Epithelial cell of proximal tubule (primary cell): ENCODE measurements around the gene GRN. TPM values are rescaled to one million over a fixed set of nuclear protein-coding genes. Genes with fewer than 3 reads are reported as not detected.
"Not testable (repeated sequence)": the region's sequence is repeated elsewhere in the genome, so short reads cannot be mapped to it uniquely, and the experiment has no call there.

ENCODE experiments used
- DNase-seq: peaks from one replicate; pipeline ENCODE4 v3.0.0-alpha.2; 2011; ENCODE audit warnings: low read depth
- H3K4me3 ChIP-seq: 2 replicates; pipeline ENCODE4 v1.5.1; 2011; ENCODE audit warnings: low read depth, mild to moderate bottlenecking, low read length
- total RNA-seq: library from RNA; depleted of rRNA; stranded (reverse); fragments of >200 nt; gene quantifications from 2 replicates; pipeline ENCODE4 v1.2.3, GENCODE V29; 2015
- TF ChIP-seq, protein P1 (sequence below): conservative IDR thresholded peaks from 2 replicates; pipeline ENCODE4 v1.5.1; 2012; ENCODE audit warnings: low read depth, mild to moderate bottlenecking, low read length

The GRN gene
- total RNA-seq, 1 donor from 2014 or later: 567 TPM

DNA sequence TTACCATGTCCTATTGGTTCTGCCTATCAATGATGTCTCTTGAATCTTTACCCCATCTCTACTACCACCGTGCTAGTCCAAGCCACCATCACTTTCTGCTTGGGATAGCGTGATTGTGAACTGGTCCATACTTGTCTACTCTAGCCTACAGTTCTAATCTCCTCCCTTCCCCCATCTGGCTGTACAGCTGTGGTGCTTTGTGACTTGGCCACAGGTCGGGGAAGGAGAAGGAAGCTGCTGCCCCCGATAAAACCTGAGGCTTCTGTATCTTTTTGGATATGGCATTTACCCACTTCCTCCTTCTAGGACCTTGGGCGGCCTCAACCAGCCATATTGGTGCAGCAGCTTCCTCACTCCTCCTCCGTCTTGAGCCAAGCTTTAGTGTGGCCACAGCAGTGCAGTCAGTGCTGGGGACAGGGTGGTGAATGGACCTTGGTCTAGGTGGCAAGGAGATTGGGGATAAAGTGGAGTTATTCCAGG is 44.7 kb downstream of the GRN start:
- DNase-seq: no peak
- no peak overlapping the region for H3K4me3 ChIP-seq
- TF ChIP-seq, protein P1, sequence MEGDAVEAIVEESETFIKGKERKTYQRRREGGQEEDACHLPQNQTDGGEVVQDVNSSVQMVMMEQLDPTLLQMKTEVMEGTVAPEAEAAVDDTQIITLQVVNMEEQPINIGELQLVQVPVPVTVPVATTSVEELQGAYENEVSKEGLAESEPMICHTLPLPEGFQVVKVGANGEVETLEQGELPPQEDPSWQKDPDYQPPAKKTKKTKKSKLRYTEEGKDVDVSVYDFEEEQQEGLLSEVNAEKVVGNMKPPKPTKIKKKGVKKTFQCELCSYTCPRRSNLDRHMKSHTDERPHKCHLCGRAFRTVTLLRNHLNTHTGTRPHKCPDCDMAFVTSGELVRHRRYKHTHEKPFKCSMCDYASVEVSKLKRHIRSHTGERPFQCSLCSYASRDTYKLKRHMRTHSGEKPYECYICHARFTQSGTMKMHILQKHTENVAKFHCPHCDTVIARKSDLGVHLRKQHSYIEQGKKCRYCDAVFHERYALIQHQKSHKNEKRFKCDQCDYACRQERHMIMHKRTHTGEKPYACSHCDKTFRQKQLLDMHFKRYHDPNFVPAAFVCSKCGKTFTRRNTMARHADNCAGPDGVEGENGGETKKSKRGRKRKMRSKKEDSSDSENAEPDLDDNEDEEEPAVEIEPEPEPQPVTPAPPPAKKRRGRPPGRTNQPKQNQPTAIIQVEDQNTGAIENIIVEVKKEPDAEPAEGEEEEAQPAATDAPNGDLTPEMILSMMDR: no peak

DNA sequence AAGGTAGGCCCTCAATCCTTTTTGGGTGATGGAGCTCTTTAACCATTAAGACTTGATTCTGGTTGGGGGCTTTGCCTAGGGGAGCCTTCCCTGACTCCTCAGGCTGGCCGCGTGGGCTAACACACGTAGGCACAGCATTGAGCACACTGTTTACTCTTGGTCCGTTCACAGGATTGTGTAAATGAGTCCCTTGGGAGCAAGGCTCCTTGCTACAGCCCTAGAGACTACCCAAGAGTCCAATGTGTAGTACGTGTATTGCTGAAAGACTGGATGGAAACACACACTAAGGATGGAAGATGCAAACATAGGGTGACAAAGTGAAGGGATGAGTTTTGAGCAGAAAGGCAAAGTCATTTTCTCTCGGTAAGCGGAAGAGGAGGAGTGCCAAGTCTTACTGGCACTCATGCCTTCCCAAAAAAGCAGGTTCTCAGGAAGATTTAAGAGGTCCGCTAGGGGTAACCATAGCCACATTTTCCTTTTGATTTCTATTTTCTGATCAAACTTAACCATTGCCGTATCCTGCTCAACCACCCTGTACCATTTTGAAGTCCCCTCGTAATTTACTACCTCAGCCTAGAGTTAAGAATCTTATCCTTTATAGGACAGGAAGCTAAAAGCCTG is 45.3 kb downstream of the GRN start:
- H3K4me3 ChIP-seq: no peak overlapping the region
- DNase-seq: no peak
- TF ChIP-seq, protein P1: no peak

- not testable (repeated sequence) for H3K4me3 ChIP-seq, DNase-seq
Measured at GRCh38 chr17:44394112-44394511, 49.0 kb downstream of the GRN start.

DNA sequence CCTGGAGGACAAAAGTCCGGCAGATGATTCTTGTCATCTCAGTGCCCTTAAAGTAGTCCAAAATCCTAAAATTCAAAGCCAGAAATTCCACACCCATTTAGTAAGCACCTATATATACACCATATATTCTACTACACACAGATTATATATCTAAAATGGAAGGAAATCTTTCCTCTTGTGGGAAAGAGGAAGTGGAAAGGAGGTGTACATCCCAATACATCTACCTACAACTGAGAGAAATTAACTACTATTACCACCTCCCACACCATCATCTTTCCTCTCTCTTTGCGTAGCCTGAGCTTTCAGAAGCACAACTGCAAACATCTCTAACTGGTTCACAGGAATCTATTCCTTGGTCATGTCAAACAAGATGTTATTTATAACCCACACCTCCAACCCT is 49.7 kb downstream of the GRN start:
- TF ChIP-seq, protein P1: no peak
- H3K4me3 ChIP-seq: no peak overlapping the region
- no peak for DNase-seq

DNA sequence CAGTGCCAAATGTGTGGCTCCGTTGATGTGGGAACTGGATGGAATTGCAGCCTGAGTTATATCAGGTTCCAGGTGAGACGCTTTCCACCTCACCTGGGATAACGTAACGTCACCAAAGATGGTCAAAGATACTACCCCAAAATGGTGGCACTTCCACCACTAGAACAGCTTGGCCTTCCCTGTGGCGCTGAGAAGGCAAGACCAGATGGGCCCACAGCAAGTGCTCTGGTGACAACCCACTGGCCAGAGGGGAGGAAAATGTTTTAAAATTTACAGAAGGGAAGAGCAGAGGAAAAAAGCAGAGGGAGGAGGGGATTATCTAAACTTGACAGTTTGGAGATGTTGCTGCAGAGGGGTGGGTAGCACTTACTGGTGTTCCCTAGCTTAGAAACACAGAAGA is 51.8 kb downstream of the GRN start:
- TF ChIP-seq, protein P1: no peak
- no peak overlapping the region for H3K4me3 ChIP-seq
- DNase-seq: no peak

GRCh38 chr17:44397479-44398440 is 52.7 kb downstream of the GRN start:
- DNase-seq: no peak
- TF ChIP-seq, protein P1: no peak
- no peak overlapping the region for H3K4me3 ChIP-seq

DNA sequence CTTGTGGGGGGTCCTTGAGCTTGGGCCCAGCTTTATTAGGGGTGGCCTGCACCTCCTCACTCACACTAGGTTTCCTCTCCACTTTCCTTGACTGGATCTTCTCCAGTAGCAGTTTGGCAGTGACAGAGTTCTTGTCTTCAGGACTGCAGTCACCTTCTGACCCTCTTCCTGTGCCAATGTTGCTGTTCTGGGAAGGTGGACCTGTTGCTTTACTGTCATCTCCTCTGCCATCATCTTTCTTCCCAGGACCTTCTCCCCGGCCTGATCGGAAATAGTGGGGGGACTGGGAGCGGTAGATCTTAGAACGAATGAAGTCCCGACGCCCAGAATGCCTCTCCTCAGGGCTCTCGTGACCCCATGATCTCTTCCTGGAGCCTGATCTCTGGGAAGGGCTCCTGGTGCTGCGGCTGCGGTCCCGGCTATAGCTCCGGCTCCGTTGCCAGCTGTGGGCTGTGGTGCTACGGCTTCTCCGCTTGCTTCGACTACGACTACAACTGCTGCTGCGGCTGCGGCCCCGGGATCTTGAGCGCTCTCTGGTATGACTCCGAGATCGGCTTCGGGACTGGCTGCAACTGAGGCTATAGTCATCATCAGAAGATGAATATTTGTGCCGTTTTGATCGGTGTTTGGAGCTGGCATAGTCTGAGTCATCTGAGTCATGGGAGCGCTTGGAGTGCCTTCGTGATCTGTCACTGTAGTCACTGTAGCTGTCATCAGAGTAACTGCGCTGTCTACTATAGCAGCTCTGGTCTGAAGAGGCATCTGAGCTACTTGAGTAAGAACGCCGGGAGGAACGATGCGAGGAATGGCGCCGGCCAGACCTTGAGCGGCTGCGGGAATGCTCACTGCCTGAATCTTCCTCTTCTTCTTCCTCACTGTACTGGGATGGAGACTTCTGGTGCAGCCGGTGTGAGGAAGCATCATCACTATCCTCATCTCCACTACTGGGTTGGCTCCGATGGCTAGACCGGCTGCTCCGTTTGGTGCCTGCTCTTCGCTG is 53.9 kb downstream of the GRN start:
- DNase-seq: no peak
- H3K4me3 ChIP-seq: no peak overlapping the region
- TF ChIP-seq, protein P1: no peak
